HG03280 (cell line): ENCODE data around the gene ERI2.

ENCODE experiments used
- ATAC-seq: cut with Tn5 transposase; IDR thresholded peaks from one replicate; pipeline ENCODE4 v1.9.1; 2021; ENCODE audit warnings: mild to moderate bottlenecking, moderate library complexity; ENCODE audit not compliant: unreplicated experiment

ERI2 gene, protein sequence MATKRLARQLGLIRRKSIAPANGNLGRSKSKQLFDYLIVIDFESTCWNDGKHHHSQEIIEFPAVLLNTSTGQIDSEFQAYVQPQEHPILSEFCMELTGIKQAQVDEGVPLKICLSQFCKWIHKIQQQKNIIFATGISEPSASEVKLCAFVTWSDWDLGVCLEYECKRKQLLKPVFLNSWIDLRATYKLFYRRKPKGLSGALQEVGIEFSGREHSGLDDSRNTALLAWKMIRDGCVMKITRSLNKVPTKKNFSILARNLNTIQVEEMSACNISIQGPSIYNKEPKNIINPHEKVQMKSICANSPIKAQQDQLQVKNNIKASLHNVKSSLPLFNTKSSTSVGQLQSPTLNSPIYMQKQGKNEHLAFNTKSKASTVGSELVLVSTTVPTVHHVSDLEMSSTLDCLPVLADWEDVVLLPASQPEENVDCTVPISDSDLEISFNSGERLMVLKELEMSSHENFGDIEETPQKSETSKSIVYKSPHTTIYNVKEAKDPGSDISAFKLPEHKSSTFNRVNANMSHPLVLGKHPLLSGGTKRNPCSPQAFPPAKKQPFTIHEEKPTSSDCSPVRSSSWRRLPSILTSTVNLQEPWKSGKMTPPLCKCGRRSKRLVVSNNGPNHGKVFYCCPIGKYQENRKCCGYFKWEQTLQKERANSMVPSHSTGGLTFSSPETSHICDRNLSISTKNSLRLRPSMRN

DNA sequence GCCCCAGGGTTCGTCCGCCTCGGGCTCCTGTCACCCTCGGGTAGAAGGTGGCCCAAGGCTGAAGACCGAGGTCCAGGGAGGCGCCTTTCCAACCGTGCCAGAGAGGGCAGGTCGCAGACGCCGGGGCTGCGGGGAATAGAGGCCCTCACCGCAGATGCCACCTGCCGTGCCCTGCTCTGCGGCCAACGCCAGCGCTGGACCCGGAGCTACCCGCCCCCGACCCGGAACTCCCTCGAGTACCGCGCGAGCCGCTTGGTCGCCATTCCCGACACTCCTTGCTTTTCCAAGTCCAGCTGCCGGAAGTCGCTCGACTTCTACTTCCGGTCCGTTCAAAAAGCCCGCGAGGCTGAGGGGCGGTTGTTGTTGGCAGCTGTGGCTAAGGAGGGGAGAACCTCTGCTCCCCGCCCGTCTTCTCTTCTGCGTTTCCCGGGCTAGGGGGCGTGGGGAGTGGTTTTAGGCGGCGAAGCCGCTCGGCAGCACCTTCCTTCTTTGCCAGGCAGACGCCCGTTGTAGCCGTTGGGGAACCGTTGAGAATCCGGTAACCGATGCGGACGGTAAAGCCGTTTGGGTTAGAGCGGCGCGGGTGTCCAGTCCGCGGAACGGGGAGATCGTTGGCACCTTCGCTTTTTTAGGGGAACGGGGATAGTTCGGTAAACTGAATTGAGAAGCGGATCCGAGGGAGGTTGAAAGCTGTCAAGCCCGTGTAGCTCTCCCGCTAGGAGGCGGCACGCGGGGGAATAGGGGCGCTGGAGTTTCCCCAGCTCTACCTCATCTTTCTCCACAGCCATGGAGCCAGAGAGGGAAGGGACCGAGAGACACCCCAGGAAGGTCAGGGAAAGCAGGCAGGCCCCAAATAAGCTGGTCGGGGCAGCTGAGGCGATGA lies at the start of gene ERI2, which contains the start of gene REXO5:
TSS of gene ERI2 (minus strand) at position 305 of the 883 bp plus-strand sequence. CDS start at position 263, 42 bp downstream.
TSS of gene REXO5 (plus strand) at position 360 of the 883 bp plus-strand sequence. CDS start at position 787, 427 bp downstream.
- peak; percentile 86 for ATAC-seq

DNA sequence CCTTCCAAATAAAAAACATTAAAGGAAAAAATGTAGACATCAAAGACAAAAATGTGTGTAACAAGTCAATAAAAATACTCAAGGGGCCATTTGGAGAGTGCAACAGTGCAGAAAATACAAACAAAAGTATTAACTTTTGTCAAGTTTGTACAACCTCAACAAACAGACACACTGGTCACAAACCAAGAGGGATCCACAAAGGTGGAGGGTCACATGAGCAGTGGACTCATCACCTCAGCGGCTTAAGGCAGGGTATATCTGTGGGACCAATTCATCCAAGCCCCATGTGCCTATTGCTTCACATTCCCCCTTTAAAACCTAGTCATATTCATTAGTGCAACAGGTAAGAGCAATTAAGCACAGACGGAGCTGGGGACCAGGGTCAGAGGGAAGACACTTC lies 48.7 kb upstream of the ERI2 start:
- ATAC-seq: no peak

DNA sequence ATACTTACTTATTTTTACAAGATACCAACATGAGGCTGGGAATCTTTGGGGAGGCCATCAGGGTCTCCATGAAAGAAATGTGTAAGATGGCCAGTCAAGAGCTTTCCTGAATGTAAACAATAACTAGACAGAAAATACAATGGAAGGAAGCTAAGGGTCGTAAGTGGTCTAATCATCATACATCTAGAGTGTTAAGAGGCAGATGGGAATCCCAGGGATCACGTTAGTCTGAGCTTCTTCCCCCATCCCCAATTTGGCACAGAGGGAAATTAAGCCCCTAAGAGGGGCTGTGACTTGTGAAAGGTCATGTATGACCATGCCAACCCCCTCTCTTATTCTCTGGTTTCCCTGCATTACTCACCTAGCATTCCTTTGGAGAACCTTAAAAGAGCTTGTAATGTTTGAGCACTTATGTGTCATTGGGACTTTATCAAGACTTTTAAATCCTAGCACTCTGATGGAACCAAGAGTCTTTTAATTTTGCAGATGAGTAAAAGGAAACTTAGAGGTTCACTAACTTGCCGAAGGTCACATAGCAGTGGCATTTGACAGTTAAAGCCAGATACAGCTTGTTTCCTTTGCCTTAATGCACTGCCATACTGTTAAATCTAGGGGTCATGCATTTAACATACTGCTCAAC lies 47.8 kb upstream of the ERI2 start:
- ATAC-seq: no peak

DNA sequence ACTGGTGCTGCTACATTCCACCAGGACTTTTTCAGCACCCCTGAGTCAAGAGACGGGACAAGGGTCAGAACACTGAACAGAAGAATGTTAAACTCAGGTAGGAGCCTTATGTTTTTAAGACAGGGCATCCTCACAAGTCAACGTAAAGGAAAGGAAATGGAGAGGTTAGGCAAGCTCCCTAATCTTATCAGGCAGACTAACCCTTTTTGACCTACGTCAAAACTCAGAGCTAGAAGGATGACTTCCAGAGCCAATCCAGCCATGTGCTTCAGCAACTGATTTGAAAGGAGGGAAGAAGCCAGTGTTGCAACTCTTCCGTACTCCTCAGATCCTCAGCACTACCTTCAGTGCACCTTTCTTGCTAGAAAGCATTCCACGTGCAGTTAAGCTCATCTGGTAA lies 46.9 kb upstream of the ERI2 start:
- no peak for ATAC-seq

DNA sequence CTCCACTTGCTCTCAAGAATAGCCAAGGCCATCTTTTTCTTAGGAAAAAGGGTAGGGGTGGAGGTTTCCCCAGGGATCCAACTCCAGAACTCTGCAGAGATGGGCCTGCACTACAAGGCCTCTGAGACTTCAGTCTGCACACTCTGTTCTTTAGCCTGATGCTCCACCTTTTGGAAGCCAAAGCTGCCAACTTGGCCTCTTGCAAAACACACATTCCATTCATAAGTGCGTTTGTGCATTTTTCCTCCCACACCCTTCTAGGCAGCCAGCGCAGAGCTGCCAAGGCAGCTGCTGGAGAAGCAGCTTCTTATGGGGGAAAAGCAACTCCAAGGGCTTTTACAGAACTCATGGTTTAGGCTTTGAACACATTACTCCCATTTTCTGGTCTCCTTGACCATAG lies 45.3 kb upstream of the ERI2 start:
- ATAC-seq: no peak

DNA sequence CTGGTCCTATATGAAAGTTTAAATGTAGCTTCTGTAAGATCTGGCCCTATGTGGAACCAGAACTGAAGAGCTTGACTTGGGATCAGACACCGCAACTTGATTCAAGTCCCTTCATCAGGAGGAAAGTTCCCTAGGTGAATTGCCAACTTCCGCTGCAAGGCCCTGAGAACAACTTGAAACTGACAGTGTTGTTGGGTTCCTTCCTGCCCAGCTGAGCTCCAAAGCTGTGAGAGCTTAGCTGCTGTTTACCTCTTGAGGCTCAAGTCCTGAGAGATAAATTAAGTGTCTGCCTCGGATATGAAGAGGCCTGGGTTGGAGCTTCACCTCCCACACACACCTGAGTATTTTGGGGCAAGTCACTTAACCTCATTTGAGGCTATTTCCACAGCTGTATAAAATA lies 44.7 kb upstream of the ERI2 start:
- no peak for ATAC-seq

DNA sequence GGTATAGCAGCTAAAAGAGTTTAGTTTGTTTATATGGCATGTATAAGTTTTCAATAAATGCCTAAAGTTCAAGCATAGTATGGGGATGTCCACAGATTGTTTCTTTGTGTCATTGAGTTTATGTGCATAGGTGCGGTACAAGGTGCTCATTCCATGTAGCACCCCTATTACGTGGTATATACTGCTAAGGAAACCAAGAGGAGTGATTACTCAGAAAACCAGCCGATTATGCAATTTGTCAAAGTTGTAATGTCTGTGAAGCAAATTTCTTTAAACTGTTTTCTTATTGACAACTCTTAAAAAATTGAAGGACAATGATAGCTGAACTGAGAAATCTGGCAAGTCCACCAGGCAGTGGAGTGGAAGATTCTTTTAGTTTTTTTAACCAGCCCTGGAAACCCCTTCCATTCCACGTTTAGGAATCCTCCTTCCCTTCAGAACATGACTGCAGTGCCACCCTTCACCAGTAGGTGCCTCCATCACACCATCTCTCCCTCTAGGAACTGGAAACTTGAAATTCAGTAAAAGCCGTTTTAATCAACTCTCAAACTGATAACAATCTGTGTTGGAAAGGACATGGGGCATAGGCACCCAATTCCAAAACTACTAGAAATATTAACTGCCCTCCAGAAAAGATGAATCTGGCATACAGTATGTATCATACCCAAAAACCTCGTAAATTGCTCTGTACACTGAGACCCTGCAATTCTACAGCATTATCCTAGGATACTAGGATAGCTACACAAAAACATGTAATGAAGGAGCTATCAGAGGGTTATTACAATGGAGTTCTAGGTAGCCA lies 43.5 kb upstream of the ERI2 start:
- no peak for ATAC-seq

DNA sequence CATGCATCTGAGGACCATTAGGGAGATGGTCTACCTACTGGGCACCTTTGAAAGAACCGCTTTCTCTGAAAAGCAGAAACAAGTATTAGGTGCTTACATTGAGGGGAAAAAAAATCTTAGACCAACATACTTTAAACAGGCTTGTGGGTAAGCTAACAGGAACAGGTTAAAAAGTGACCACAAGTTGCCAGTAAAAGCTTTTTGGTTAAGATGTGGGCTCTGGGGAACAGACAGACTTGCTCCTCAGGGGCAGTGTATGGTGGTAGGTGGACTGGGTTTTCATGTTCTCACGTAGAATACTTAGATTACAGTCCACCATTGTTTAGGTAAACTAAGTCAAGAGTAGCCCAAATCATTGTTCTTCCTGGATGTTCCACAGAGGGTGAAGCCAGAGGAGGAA lies 41.3 kb upstream of the ERI2 start:
- no peak for ATAC-seq

DNA sequence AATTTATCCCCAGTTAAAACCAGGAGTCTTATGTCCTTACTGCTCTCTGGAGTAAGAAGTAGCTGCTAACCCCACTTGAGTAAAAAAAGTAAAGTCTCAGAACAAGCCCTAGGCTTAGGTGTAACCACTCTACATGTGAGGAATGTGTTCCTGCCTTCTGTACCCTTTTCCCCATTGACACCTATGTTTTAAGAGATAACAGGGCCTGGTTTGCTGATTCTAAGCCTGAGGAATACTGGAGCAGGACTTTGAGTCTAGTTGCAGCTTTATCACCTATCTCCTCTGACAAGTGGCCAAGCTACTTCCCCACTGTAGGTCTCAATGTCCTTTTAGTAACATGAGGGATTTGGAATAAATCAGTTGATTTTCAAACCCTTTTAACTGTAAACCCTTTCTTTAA lies 40.3 kb upstream of the ERI2 start:
- no peak for ATAC-seq

DNA sequence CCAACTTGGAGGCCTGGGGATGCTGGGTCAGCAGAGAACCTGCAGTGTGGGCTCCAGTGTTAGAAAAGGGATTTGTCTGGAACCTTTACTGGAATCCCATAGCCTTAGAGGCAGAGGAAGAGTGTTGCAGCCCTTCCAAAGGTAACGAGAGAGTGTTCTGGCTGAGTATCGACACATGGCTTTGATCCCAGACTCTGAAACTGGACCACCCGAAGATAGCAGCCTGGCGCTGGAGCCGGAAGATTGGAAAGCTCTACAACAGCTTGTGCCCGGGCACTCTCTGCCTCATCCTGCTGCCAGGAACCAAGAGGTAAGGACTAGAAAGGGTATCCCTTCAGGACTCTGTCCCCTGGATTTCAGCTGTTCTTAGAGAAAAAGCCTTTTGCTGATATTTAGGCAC lies 39.8 kb upstream of the ERI2 start:
- ATAC-seq: no peak

DNA sequence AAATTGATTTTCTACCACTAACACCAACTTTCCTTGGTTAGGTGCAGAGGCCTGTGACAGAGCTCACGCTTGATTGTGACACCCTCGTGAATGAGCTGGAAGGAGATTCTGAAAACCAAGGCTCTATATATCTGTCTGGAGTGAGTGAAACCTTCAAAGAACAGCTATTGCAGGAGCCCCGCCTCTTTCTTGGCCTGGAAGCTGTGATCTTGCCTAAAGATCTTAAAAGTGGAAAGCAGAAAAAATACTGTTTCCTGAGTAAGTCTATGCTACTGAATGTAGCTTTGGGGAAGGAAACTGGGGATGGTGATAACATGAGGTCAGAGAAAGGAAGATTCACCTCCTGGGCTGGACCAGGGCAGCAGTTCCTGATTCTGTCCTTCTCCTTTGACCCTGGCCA lies 38.3 kb upstream of the ERI2 start:
- ATAC-seq: no peak

DNA sequence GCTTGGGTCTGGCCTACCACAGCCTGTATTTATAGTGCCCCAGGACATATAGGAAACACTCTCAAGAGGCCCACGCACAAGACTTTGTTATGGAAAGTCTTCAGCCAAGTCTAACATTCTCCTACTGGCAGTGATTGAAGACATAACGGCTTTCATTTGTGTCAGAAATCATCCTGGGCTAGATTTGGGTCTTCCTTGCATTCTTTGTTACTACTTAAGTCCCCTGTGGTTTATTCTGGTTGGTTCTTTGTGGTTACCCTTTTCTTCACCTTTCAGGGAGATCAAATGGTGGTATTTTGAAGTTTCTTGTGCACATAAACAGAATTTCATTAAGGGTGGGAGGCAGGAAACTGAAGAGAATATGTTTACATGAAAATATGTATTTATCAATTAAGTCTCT lies 37.8 kb upstream of the ERI2 start:
- ATAC-seq: no peak

DNA sequence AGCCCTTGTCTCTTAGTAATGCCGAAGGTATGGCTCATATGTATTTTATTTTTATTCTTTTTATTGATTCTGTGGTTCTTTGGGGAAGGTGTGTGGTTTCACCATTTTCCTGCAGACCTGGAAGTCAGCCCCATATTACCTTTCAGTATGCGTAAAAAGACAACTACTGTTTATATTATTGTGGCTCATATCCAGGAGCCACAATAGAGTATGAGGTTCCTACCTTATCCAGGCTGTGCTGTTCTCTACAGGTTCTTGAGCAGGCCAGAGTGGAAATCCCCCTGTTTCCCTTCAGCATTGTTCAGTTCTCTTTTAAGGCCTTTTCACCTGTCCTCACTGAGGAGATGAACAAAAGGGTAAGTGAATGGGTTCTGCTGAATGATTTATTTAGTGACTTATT lies 33.2 kb upstream of the ERI2 start:
- no peak for ATAC-seq

DNA sequence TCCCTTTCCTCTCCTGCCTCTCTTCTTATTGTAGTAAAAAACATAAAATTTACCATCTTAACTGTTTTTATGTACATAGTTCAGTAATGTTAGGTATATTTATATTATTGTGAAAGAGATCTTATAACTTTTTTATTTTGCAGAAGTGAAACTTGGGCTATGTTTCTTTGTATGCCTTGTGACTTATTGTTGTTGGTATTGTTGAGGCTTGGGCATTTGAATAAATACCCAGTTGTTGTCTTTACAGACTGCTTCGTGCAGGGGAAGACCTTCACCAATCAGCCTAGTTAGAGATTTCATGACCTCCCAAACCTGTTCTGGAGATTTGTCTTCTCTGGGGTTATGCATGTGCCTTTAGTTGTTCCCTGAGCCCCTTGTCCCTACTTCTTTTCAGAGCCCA lies 32.0 kb upstream of the ERI2 start:
- ATAC-seq: no peak

DNA sequence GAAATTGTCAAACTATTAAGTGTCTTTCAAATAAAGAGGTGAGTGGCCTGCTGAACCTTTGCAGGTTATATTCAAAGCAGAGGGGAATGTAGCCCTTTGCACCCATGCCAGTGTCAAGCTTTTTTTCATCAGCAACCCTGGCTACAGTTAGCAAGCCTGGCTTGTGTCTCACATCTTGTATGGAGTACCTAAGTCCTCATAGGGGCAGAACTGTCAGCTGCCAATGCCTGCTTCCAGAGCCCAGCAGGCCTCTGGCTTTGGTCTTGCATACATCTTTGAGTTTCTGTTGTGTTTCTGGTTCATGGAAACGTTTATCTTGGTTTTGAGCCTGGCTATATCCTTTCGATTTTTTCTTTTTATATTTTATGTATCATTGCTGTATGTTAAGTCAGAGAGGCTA lies 26.8 kb upstream of the ERI2 start:
- ATAC-seq: no peak

DNA sequence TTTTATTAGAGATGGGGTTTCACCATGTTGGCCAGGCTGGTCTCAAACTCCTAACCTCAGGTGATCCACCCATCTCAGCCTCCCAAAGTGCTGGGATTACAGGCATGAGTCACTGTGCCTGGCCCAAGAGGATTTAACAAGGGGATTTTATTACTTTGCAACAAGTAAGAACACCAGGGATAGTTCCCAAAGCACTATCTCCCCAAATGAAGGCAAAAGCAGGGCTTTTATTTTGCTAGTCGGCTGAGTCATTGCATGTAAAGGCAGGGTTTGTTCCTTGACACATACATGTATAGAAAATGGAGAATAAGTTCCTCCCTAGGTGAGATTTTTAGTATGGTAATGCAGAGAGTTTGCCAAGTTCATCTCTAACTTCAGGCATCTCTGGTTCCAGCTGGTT lies 24.1 kb upstream of the ERI2 start:
- ATAC-seq: no peak

DNA sequence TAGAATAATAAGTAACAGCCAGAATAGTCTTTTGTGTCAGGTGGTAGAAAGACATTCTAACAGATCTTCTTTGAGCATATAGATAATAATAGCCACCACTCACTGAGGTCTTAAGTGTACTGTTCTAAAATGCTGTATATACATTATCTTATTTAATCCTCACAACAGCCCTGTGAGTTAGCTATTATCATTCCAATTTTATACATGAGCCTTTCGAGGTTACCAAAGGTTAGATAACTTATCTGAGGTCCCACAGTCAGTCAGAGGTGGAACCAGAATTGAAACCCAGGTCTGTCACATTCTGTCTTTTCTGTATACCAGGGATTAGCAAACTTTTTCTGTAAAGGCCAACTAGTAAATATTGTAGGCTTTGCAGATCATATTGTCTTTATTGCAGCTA lies 23.3 kb upstream of the ERI2 start:
- ATAC-seq: no peak

DNA sequence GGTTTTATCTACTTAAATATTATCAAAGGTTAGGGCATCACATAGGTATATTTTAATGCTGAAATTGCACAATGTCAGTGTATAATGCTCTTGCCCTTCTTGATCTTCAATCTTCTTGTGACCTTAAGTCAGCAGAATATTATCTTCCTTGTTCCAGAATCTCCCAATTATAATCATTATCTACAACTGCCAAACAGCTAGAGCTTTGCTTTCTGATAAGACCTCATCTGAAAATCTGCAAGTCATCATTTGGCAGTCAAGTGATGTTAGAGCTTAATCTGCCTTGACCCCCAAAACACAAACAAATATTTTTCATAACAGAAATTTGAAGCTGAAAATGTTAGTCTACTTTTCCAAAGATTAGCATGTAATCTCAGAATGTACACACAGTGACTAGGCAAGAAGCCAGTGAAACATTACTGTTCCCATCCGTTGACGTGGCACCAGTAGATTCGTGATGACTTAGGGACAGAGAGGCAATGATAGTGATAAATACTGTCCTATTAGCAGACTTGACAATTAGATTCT lies 19.8 kb upstream of the ERI2 start:
- ATAC-seq: no peak

DNA sequence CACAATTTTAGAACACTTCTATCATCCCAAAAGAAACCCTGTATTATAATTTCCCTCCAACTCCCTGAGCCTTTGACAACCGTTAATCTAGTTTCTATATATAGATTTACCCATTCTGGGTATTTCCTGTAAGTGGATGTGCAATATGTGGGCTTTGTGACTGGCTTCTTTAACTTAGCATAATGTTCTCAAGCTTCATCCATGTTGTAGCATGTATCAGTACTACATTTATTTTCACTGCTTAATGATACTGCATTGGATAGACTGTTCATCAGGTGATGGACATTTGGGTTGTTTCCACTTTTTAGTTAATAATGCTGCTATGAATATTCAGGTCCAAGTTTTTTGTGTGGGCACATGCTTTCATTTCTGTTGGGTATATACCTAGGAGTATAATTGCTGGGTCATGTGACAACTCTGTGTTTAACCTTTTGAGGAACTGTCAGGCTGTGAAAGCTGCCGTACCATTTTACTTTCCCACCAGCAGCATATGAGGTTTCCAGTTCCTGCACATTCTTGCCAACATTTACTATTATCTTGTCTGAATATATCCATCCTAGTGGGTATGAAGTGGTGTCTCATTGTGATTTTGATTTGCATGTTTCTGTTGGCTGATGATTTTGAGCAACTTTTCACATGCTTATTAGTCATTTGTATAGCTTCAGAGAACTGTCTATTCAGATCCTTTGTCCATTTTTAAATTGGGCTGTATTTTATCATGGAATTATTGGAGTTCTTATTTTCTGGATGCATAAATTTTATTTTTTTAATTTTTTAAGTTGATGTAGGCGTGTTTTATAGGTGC lies 16.5 kb upstream of the ERI2 start:
- no peak for ATAC-seq
